Smooth muscle cell (in vitro differentiated cells): Measurements from ENCODE around the gene GMPS. TPM values are rescaled to one million over a fixed set of nuclear protein-coding genes. Genes with fewer than 3 reads are reported as not detected.
A peak's percentile ranks its signal among the peaks of the same experiment; 100 is the strongest.
"Not testable (repeated sequence)": the region's sequence is repeated elsewhere in the genome, so short reads cannot be mapped to it uniquely, and the experiment has no call there.

ENCODE experiments used
- DNase-seq: peaks from one replicate; lab custom pipeline; 2025; ENCODE audit not compliant: unreplicated experiment; lab: John Stamatoyannopoulos, UW
- H2AFZ ChIP-seq: fragments of 200-600 bp; sonication (generic); 2 replicates; pipeline ENCODE4 v1.6.0; 2016; ENCODE audit warnings: antibody characterized with exemption, low read depth, mild to moderate bottlenecking
- H3F3A ChIP-seq: fragments of 200-600 bp; sonication (generic); 2 replicates; pipeline ENCODE4 v1.6.0; 2017; ENCODE audit warnings: antibody characterized with exemption, low read depth
- H3K27ac ChIP-seq: fragments of 200-600 bp; sonication (generic); 2 replicates; pipeline ENCODE4 v1.5.1; 2016; ENCODE audit warnings: low read depth, mild to moderate bottlenecking
- H3K27me3 ChIP-seq: fragments of 200-600 bp; sonication (generic); 2 replicates; pipeline ENCODE4 v1.6.1; 2016; ENCODE audit warnings: low read depth, mild to moderate bottlenecking
- H3K36me3 ChIP-seq: fragments of 200-600 bp; sonication (generic); 2 replicates; pipeline ENCODE4 v1.5.1; 2016; ENCODE audit warnings: low read depth
- H3K4me1 ChIP-seq: fragments of 200-600 bp; sonication (generic); 2 replicates; pipeline ENCODE4 v1.5.1; 2016; ENCODE audit warnings: low read depth
- H3K4me2 ChIP-seq: fragments of 200-600 bp; sonication (generic); 2 replicates; pipeline ENCODE4 v1.6.0; 2016; ENCODE audit warnings: mild to moderate bottlenecking
- H3K4me3 ChIP-seq: fragments of 200-600 bp; sonication (generic); 2 replicates; pipeline ENCODE4 v1.5.1; 2016; ENCODE audit warnings: mild to moderate bottlenecking
- H3K79me2 ChIP-seq: fragments of 200-600 bp; sonication (generic); 2 replicates; pipeline ENCODE4 v1.6.0; 2016; ENCODE audit warnings: low read depth, mild to moderate bottlenecking
- H3K9ac ChIP-seq: fragments of 200-600 bp; sonication (generic); 2 replicates; pipeline ENCODE4 v1.6.0; 2016; ENCODE audit warnings: low read depth
- H3K9me3 ChIP-seq: fragments of 200-600 bp; sonication (generic); replicated peaks from 2 replicates; pipeline ENCODE4 v1.5.1; 2016; ENCODE audit warnings: low read depth
- H4K20me1 ChIP-seq: fragments of 200-600 bp; sonication (generic); 2 replicates; pipeline ENCODE4 v1.6.0; 2016; ENCODE audit warnings: low read depth
- WGBS: methylation state at CpG from one replicate; pipeline ENCODE4 v1.1.7; 2016; ENCODE audit warnings: low lambda C conversion rate; 5-methylcytosine and 5-hydroxymethylcytosine counted together
- polyA plus RNA-seq: library from polyadenylated mRNA; unstranded; fragments of >200 nt; fragmentation: Nextera tagmentation; extraction: Ambion mirVana; gene quantifications from 2 replicates; pipeline ENCODE4 v1.2.1, GENCODE V29; 2016
- total RNA-seq: library from RNA; depleted of rRNA; stranded (reverse); fragments of >200 nt; gene quantifications from 2 replicates; pipeline ENCODE4 v1.2.3, GENCODE V29; 2014
- TF ChIP-seq, protein P1 (sequence below): fragments of 200-600 bp; sonication (generic); IDR thresholded peaks from 2 replicates; pipeline ENCODE4 v1.5.1; 2017; ENCODE audit warnings: borderline replicate concordance, mild to moderate bottlenecking, antibody characterized with exemption; ENCODE audit not compliant: insufficient read depth, poor library complexity, severe bottlenecking

GMPS gene
- total and polyA plus RNA-seq, 2 experiments from 2014 or later, result 52.1 to 64.5 TPM

DNA sequence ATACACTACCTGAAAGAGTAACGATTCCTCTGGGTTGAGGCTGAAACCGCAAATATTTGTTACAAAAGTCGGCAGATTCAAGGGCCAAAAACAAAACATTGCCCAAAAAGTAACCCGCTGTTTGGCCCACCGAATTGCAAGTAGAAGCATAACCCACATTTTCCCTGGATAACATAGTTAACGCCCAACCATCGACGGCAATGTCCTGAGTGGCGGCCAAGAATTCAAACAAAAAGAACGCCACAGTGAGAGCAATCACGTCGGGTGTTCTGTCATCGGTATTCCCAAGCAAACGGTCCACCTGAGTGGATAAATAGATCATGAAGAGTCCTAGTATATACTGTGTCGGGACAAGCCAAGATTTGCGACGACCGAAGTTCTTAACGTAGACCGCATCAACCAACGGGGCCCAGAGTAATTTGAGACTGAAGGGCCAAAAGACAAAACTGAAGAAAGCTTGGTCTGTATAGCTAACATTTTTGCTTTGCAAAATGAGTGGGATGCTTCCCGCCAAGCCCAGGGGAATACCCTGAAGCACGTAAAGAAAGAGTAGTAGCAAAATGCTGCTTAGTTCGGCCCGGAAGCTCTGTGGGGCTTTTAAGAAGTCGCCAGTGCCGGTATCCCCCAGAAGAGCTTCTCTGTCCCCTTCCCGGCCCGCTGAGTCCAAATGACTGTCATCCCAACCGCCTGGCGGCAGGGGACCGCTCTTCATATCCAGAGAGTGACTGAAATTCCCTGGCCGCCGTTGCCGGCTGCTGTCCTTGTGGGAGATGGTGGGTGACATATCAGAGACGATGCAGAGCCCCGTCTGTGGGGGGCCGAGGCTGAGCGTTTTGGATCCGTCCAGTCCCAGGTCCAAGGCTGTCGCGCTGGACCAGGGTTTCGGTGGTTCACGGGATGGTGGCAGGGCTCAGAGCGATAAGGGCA is 17.0 kb upstream of the GMPS start:
- H2AFZ ChIP-seq, result peak overlapping the region; percentile 57
- peaks cover 48% of the 10 kb centered on the region for H4K20me1 ChIP-seq
- WGBS, result 2% methylated on average over 45 of the region's 45 CpGs
- TF ChIP-seq, protein P1, sequence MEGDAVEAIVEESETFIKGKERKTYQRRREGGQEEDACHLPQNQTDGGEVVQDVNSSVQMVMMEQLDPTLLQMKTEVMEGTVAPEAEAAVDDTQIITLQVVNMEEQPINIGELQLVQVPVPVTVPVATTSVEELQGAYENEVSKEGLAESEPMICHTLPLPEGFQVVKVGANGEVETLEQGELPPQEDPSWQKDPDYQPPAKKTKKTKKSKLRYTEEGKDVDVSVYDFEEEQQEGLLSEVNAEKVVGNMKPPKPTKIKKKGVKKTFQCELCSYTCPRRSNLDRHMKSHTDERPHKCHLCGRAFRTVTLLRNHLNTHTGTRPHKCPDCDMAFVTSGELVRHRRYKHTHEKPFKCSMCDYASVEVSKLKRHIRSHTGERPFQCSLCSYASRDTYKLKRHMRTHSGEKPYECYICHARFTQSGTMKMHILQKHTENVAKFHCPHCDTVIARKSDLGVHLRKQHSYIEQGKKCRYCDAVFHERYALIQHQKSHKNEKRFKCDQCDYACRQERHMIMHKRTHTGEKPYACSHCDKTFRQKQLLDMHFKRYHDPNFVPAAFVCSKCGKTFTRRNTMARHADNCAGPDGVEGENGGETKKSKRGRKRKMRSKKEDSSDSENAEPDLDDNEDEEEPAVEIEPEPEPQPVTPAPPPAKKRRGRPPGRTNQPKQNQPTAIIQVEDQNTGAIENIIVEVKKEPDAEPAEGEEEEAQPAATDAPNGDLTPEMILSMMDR, result no peak
- H3K36me3 ChIP-seq, result peaks cover 4% of the 10 kb centered on the region
- peak overlapping the region; percentile 74 for H3K4me3 ChIP-seq
- H3K27me3 ChIP-seq, result no peaks in the 10 kb centered on the region
- peaks cover 51% of the 10 kb centered on the region for H3K79me2 ChIP-seq
- H3K9ac ChIP-seq, result peak overlapping the region; percentile 66
- no peak for DNase-seq
- peaks cover 24% of the 10 kb centered on the region for H3K4me1 ChIP-seq
- H3K4me2 ChIP-seq, result peak overlapping the region; percentile 96
- no peaks in the 10 kb centered on the region for H3K9me3 ChIP-seq
- H3F3A ChIP-seq, result no peaks in the 10 kb centered on the region
- H3K27ac ChIP-seq, result peak overlapping the region; percentile 56

DNA sequence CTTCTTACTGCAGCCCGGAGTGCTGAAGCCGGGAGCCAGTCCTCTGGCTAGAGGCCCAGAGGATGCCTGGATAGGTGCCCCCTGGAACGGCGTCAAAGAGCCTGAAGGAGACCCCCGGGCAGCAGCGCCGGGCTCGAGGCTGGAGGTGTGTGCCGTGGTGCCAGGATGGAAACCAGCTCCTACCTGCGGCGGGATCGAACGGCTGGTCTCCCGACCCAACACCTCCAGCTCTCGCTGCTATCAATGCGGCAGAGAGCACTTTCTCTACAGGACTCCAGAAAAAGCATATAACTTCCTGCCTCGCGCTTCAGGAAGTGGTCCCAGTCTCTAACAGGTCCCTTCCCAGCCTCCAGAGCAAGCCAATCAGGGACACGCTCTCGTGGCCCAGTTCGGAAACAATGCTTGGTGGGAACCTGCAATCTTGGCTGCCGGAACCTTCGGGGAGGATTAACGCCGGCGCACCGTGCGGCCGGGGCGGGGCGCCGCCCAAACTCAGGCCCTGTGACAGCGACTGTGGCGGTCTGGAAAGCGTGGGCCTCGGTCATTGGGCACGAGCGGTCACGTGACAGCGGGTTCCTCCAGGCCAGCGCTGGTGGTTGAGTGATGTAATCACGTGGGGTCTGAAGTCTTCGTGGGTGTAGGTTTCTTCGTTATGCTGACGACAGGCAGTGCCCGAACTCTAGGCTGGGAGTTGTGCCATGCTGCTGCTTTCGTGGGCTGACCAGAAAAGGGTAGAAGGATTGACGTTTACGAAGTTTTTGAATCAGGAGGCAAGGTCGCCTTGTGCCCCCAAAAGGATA is 16.1 kb upstream of the GMPS start, which contains the start of gene SLC33A1:
TSS of gene SLC33A1 (minus strand) at position 287 of the 800 bp plus-strand sequence. CDS start 430 bp downstream, outside the sequence.
- Histone ChIP-seq H3K9ac (peak within 1 kb of the TSS; percentile 74), H3K27ac (peak within 1 kb of the TSS; percentile 91), H2AFZ (peak within 1 kb of the TSS; percentile 92), H3K4me3 (peak within 1 kb of the TSS; percentile 74), H3F3A (no peaks in the 10 kb centered on the region), H3K27me3 (no peaks in the 10 kb centered on the region), H3K4me2 (peak within 1 kb of the TSS; percentile 96), H3K36me3 (peaks cover under 1% of the 10 kb centered on the region), H4K20me1 (peaks cover 40% of the 10 kb centered on the region), H3K79me2 (peaks cover 42% of the 10 kb centered on the region), H3K9me3 (no peaks in the 10 kb centered on the region), H3K4me1 (peaks cover 24% of the 10 kb centered on the region)
- DNase-seq, result peak; percentile 88
- TF ChIP-seq, protein P1, result no peak
- under 1% methylated on average over 45 of the region's 50 CpGs for WGBS

DNA sequence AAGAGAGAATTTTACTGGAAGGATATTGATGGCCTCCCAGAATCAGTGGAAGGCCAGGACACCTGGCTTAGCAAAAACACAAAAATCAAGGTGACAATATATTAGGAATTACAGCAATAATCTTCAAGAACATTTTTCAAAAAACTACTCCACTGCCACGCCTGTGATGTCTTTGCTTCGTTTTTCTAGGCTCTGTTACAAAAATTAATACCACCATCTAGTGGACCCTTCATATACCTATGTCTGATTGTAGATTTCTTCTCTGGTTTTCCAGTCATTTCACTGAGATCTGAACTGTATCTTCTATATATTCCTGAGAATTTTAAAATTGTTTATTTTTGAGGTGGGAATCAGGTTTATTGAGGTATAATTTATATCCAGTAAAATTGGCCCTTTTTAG is 10.6 kb upstream of the GMPS start:
- H3K4me1 ChIP-seq, result peaks cover 2% of the 10 kb centered on the region
- H3K79me2 ChIP-seq, result no peaks in the 10 kb centered on the region
- WGBS, result 55% methylated on average over 2 of the region's 2 CpGs
- H3K27me3 ChIP-seq, result no peaks in the 10 kb centered on the region
- H3K9me3 ChIP-seq, result no peaks in the 10 kb centered on the region
- no peaks in the 10 kb centered on the region for H3K36me3 ChIP-seq
- no peaks in the 10 kb centered on the region for H3F3A ChIP-seq
- H3K9ac ChIP-seq, result no peak overlapping the region
- H2AFZ ChIP-seq, result no peak overlapping the region
- TF ChIP-seq, protein P1, result no peak
- no peak overlapping the region for H3K4me2 ChIP-seq
- no peaks in the 10 kb centered on the region for H4K20me1 ChIP-seq
- H3K27ac ChIP-seq, result no peak overlapping the region
- no peak for DNase-seq
- no peak overlapping the region for H3K4me3 ChIP-seq

DNA sequence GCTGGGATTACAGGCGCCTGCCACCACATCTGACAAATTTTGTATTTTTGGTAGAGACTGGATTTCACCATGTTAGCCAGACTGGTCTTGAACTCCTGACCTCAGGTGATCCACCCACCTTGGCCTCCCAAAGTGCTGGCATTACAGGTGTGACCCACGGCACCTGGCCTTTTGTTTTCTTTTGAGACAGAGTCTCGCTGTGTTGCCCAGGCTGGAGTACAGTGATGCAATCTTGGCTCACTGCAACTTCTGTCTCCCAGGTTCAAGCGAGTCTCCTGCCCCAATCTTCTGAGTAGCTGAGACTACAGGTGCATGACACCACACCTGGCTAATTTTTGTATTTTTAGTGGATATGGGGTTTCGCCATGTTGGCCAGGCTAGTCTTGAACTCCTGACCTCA is 10.0 kb upstream of the GMPS start:
- H3K27me3 ChIP-seq, H3K4me1 ChIP-seq, H3K27ac ChIP-seq, H3F3A ChIP-seq, H3K9me3 ChIP-seq, H4K20me1 ChIP-seq, H3K36me3 ChIP-seq, DNase-seq, H3K9ac ChIP-seq, H3K79me2 ChIP-seq, H2AFZ ChIP-seq, H3K4me2 ChIP-seq, H3K4me3 ChIP-seq: not testable (repeated sequence)
- WGBS, result 94% methylated on average over 5 of the region's 5 CpGs
